Panc1 (cell line): ENCODE results near the gene TAL1. TPM values are rescaled to one million over a fixed set of nuclear protein-coding genes. Genes with fewer than 3 reads are reported as not detected.

ENCODE experiments used
- ATAC-seq: fragments of 200-7000 bp; cut with Tn5 transposase; 2 replicates; pipeline ENCODE4 v1.9.1; 2020; ENCODE audit warnings: mild to moderate bottlenecking, moderate library complexity
- BruUV-seq: library from RNA; stranded (reverse); fragments of 400-500 nt; replicated peaks from 2 replicates; lab custom pipeline; 2021; lab: Mats Ljungman, UMichigan
- CTCF ChIA-PET: fragments of 300-600 bp; sonication (Branson Sonifier 250); formaldehyde crosslinking; loops from one replicate; lab custom pipeline; 2022; ENCODE audit warnings: antibody characterized with exemption; lab: Charles Lee
- POLR2A ChIA-PET: fragments of 300-600 bp; sonication (Branson Sonifier 250); formaldehyde crosslinking; loops from one replicate; lab custom pipeline; 2022; ENCODE audit warnings: antibody characterized with exemption; lab: Charles Lee
- DNase-seq: peaks from one replicate; pipeline ENCODE4 v3.0.0-alpha.2; 2010; ENCODE audit warnings: low read depth, low spot score
- H3K27ac ChIP-seq: 2 replicates; pipeline ENCODE4 v1.5.1; 2011; ENCODE audit warnings: mild to moderate bottlenecking, low read length, inconsistent platforms
- H3K27me3 ChIP-seq: fragments of 200-500 bp; sonication (Bioruptor generic); 2 replicates; pipeline ENCODE4 v1.6.0; 2014; ENCODE audit warnings: low read length, inconsistent platforms; ENCODE audit not compliant: control insufficient read depth, insufficient read depth
- H3K36me3 ChIP-seq: fragments of 200-500 bp; sonication (Bioruptor generic); 2 replicates; pipeline ENCODE4 v1.5.1; 2014; ENCODE audit warnings: inconsistent platforms, mild to moderate bottlenecking, low read length, moderate library complexity; ENCODE audit not compliant: control insufficient read depth, insufficient read depth
- H3K4me1 ChIP-seq: 2 replicates; pipeline ENCODE4 v1.5.1; 2011; ENCODE audit warnings: inconsistent platforms, mild to moderate bottlenecking, low read length, moderate library complexity; ENCODE audit not compliant: control insufficient read depth, insufficient read depth
- H3K4me3 ChIP-seq, 2 experiments: 2 replicates each; pipeline ENCODE4 v1.5.1; 2011 to 2012; ENCODE audit warnings: low read depth in 2 of 2, low read length in 2 of 2, mild to moderate bottlenecking in 2 of 2, inconsistent platforms in 1 of 2, moderate library complexity in 1 of 2
- H3K9me3 ChIP-seq: fragments of 200-500 bp; sonication (Bioruptor generic); 2 replicates; pipeline ENCODE4 v1.5.1; 2014; ENCODE audit warnings: low read depth, mild to moderate bottlenecking, inconsistent platforms, low read length, moderate library complexity; ENCODE audit not compliant: control insufficient read depth, insufficient read depth
- CTCF ChIP-seq: fragments of 450-650 bp; IDR thresholded peaks from 2 replicates; pipeline ENCODE4 v1.5.1; 2017; ENCODE audit warnings: mild to moderate bottlenecking
- POLR2AphosphoS5 ChIP-seq: IDR thresholded peaks from 2 replicates; pipeline ENCODE4 v1.6.1; 2012; ENCODE audit warnings: mild to moderate bottlenecking, low read depth, low read length, moderate library complexity
- REST ChIP-seq, 2 experiments: IDR thresholded peaks; 2 replicates each; pipeline ENCODE4 v1.6.1; 2011 to 2012; ENCODE audit warnings: low read depth in 2 of 2, control low read depth in 1 of 2, low read length in 1 of 2, mild to moderate bottlenecking in 1 of 2, moderate library complexity in 1 of 2; ENCODE audit not compliant: insufficient read depth in 1 of 2
- SIN3A ChIP-seq: IDR thresholded peaks from 2 replicates; pipeline ENCODE4 v1.6.1; 2012; ENCODE audit warnings: low read depth, mild to moderate bottlenecking, low read length, moderate library complexity, borderline replicate concordance; ENCODE audit not compliant: insufficient read depth
- TCF7L2 ChIP-seq: IDR thresholded peaks from 2 replicates; pipeline ENCODE4 v1.6.1; 2011; ENCODE audit warnings: mild to moderate bottlenecking, low read depth, low read length, inconsistent platforms
- in situ Hi-C: cut with HindIII; loops from 2 replicates; pipeline ENCODE4 v1.10.0; 2016; ENCODE audit warnings: low sequenced_read_pairs, low pct_unique_long_range_greater_than_20kb
- intact Hi-C: fragments of 100-400 bp; cut with micrococcal nuclease; formaldehyde crosslinking; loops from one replicate; pipeline ENCODE4 v1.10.0; 2022; ENCODE audit not compliant: unreplicated experiment
- total RNA-seq: library from RNA; stranded (reverse); gene quantifications from one replicate; pipeline ENCODE4 v1.2.1, GENCODE V29; 2021; ENCODE audit not compliant: unreplicated experiment

The TAL1 gene
- total RNA-seq, 1 experiment from 2014 or later = 0.05 TPM

GRCh38 chr1:47216278-47217059 is 15.6 kb downstream of the TAL1 start:
- ChIA-PET POLR2A (no interaction called here), CTCF (no interaction called here)
- H3K27me3 ChIP-seq = no peaks in the 10 kb centered on the region
- intact Hi-C loops = no loop called here
- no peak overlapping the region for H3K27ac ChIP-seq
- in situ Hi-C loops = no loop called here
- H3K4me1 ChIP-seq = no peaks in the 10 kb centered on the region
- no peak overlapping the region for H3K4me3 ChIP-seq
- ATAC-seq = no peak
- no peak for DNase-seq
- no TSS peak for BruUV-seq
- no peaks in the 10 kb centered on the region for H3K36me3 ChIP-seq
- TF ChIP-seq POLR2AphosphoS5 (no peak), CTCF (no peak), TCF7L2 (no peak), SIN3A (no peak), REST (IDR thresholded peaks at IDR 0.05; ENCODE audit: insufficient read depth in 1 of 2, low read depth in 2 of 2, low read length in 1 of 2) (no peak)
- no peaks in the 10 kb centered on the region for H3K9me3 ChIP-seq

- intact Hi-C loops (no loop called here), in situ Hi-C loops (no loop called here)
- Histone ChIP-seq H3K27me3 (no peaks in the 10 kb centered on the region), H3K36me3 (no peaks in the 10 kb centered on the region), H3K4me1 (no peaks in the 10 kb centered on the region), H3K4me3 (no peak overlapping the region), H3K9me3 (no peaks in the 10 kb centered on the region), H3K27ac (no peak overlapping the region)
- POLR2A ChIA-PET = no interaction called here
- no peak for ATAC-seq
- TF ChIP-seq CTCF = no peak
- TF ChIP-seq TCF7L2 = no peak
- no peak for TF ChIP-seq SIN3A
- no peak for TF ChIP-seq REST (IDR thresholded peaks at IDR 0.05; ENCODE audit: insufficient read depth in 1 of 2, low read depth in 2 of 2, low read length in 1 of 2)
- no peak for TF ChIP-seq POLR2AphosphoS5
- no peak for DNase-seq
- CTCF ChIA-PET = no interaction called here
- no TSS peak for BruUV-seq
Observed at GRCh38 chr1:47215713-47216112, 16.3 kb downstream of the TAL1 start.
